ENCODE measurements around the gene SLC12A7. TPM values are rescaled to one million over a fixed set of nuclear protein-coding genes. Genes with fewer than 3 reads are reported as not detected.

Gene SLC12A7
- total RNA-seq, 1 experiment from 2014 or later: 30.8 TPM

GRCh38 chr5:1039706-1040260 is 72.1 kb downstream of the SLC12A7 start:
- Histone ChIP-seq H3T11ph (ENCODE audit: low read length) (no peak overlapping the region), H2BK15ac (ENCODE audit: low read depth, low read length) (no peak overlapping the region), H2AK5ac (ENCODE audit: insufficient read length, low read length) (no peak overlapping the region), H4K8ac (replicated peaks; ENCODE audit: insufficient read length, low read depth, low read length) (no peak overlapping the region), H3K4me1 (ENCODE audit: insufficient read depth, low read length) (no peaks in the 10 kb centered on the region), H3K9ac (ENCODE audit: extremely low read depth, insufficient read length, low read length) (no peak overlapping the region), H3K79me2 (ENCODE audit: insufficient read depth, low read length) (no peaks in the 10 kb centered on the region), H4K20me1 (ENCODE audit: control insufficient read depth, insufficient read depth, insufficient read length) (no peaks in the 10 kb centered on the region), H3K27ac (ENCODE audit: insufficient read length, low read depth, low read length) (no peak overlapping the region), H2BK120ac (ENCODE audit: low read depth, low read length, poor library complexity, severe bottlenecking) (no peak overlapping the region), H4K5ac (ENCODE audit: insufficient read length, low read depth, low read length) (no peak overlapping the region), H3K23me2 (ENCODE audit: insufficient read length, low read depth, low read length, poor library complexity, severe bottlenecking) (no peaks in the 10 kb centered on the region), H3K27me3 (ENCODE audit: insufficient read depth, low read length) (no peaks in the 10 kb centered on the region), H3K4me2 (ENCODE audit: insufficient read depth, insufficient read length, low read length) (no peak overlapping the region), H2BK12ac (ENCODE audit: insufficient read length, low read depth, low read length) (no peak overlapping the region), H2BK20ac (ENCODE audit: low read depth, low read length, poor library complexity, severe bottlenecking) (no peak overlapping the region), H3K23ac (ENCODE audit: insufficient read length, low read depth, low read length) (no peak overlapping the region), H2BK5ac (ENCODE audit: insufficient read length, low read length) (no peak overlapping the region), H3K14ac (ENCODE audit: insufficient read depth, low read length) (no peak overlapping the region), H3K4ac (ENCODE audit: low read depth, low read length) (no peak overlapping the region), H2AFZ (ENCODE audit: low read length) (no peak overlapping the region), H4K91ac (ENCODE audit: insufficient read length, low read depth, low read length) (no peak overlapping the region), H3K56ac (ENCODE audit: insufficient read length, low read depth, low read length) (no peak overlapping the region), H3K9me3 (ENCODE audit: control insufficient read depth, low read depth, low read length) (peaks cover 8% of the 10 kb centered on the region), H3K79me1 (ENCODE audit: insufficient read depth, low read depth, low read length, poor library complexity, severe bottlenecking) (no peaks in the 10 kb centered on the region), H3K18ac (ENCODE audit: insufficient read length, low read depth, low read length) (no peak overlapping the region)
- H3K9me3 Mint-ChIP-seq: peaks cover 49% of the 10 kb centered on the region in 2 experiments
- H3K4me3 Mint-ChIP-seq: no peak overlapping the region
- no peak for DNase-seq
- peaks cover 9 to 29% (median 19%) of the 10 kb centered on the region in 3 experiments for H3K36me3 Mint-ChIP-seq (ENCODE audit: insufficient read depth in 1 of 3, low read depth in 3 of 3)
- TF ChIP-seq CTCF (conservative IDR thresholded peaks at IDR 0.05): no peak
- peaks cover 7% of the 10 kb centered on the region; the same call in 1 of the 2 replicates for H3K27me3 Mint-ChIP-seq (ENCODE audit: low read depth)
- WGBS (ENCODE audit: extremely low coverage, insufficient read length, low lambda C conversion rate): no CpG with 5 or more reads among the region's 18 CpGs
- peaks cover 5 to 6% of the 10 kb centered on the region in 2 experiments; a peak in 3 of 4 replicates for H3K4me1 Mint-ChIP-seq
- no peak overlapping the region for H3K27ac Mint-ChIP-seq

Measured in H9 (cell line).